Stimulated activated CD4-positive, alpha-beta T cell treated with anti-CD3 and anti-CD28 coated beads, Interleukin-2, amount 100 ng/mL, for 24 hours (primary cell): ENCODE results near the gene RTN1.

Source experiments
- DNase-seq, 2 donors: peaks; one replicate each; pipeline ENCODE4 v3.0.0-alpha.2; 2020

Gene RTN1

GRCh38 chr14:59849411-59850130 lies 21.0 kb downstream of the RTN1 start:
- no peak for DNase-seq

GRCh38 chr14:59848671-59849070 lies 21.9 kb downstream of the RTN1 start:
- DNase-seq: no peak

GRCh38 chr14:59847711-59848110 lies 22.9 kb downstream of the RTN1 start:
- DNase-seq: no peak

GRCh38 chr14:59846595-59846994 lies 24.0 kb downstream of the RTN1 start:
- DNase-seq: no peak

- DNase-seq: no peak
These were observed 25.3 kb downstream of the RTN1 start for GRCh38 chr14:59845245-59845644.

- no peak for DNase-seq
These were observed 26.3 kb downstream of the RTN1 start for GRCh38 chr14:59844186-59844812.

- DNase-seq: no peak
These were observed 34.5 kb downstream of the RTN1 start for GRCh38 chr14:59836116-59836515.

GRCh38 chr14:59832653-59833294 lies 37.8 kb downstream of the RTN1 start:
- DNase-seq: no peak

GRCh38 chr14:59831121-59831730 lies 39.4 kb downstream of the RTN1 start:
- DNase-seq: no peak

GRCh38 chr14:59830338-59830734 lies 40.2 kb downstream of the RTN1 start:
- DNase-seq: no peak

GRCh38 chr14:59829469-59830337 lies 40.9 kb downstream of the RTN1 start:
- no peak for DNase-seq

GRCh38 chr14:59828276-59828675 lies 42.3 kb downstream of the RTN1 start:
- DNase-seq: no peak

GRCh38 chr14:59827401-59827800 lies 43.2 kb downstream of the RTN1 start:
- no peak for DNase-seq

GRCh38 chr14:59826150-59826549 lies 44.4 kb downstream of the RTN1 start:
- no peak for DNase-seq

- no peak for DNase-seq
These were observed 47.4 kb downstream of the RTN1 start for GRCh38 chr14:59823179-59823578.

- DNase-seq: no peak
These were observed 51.0 kb downstream of the RTN1 start for GRCh38 chr14:59819446-59820088.

GRCh38 chr14:59816941-59817340 lies 53.6 kb downstream of the RTN1 start:
- DNase-seq: no peak

- DNase-seq: no peak
These were observed 55.6 kb downstream of the RTN1 start for GRCh38 chr14:59814988-59815387.

- no peak for DNase-seq
These were observed 58.8 kb downstream of the RTN1 start for GRCh38 chr14:59811815-59812214.

GRCh38 chr14:59811073-59811472 lies 59.5 kb downstream of the RTN1 start:
- DNase-seq: no peak

- DNase-seq: no peak
These were observed 67.5 kb downstream of the RTN1 start for GRCh38 chr14:59803052-59803540.

- DNase-seq: no peak
These were observed 82.4 kb downstream of the RTN1 start for GRCh38 chr14:59788176-59788575.
